Activated T-cell treated with anti-CD3 and anti-CD28 coated beads, Interleukin-2, amount 50 U/mL, for 72 hours (primary cell): ENCODE measurements around the gene CNR2. TPM values are rescaled to one million over a fixed set of nuclear protein-coding genes. Genes with fewer than 3 reads are reported as not detected.
"Not testable (repeated sequence)": the region's sequence is repeated elsewhere in the genome, so short reads cannot be mapped to it uniquely, and the experiment has no call there.

Experiments
- ATAC-seq, 2 donors: fragments of 150-1000 bp; cut with Tn5 transposase; replicated peaks in 1 of 2; 2 replicates each; pipeline ENCODE4 v1.10.0; 2021; ENCODE audit warnings: moderate library complexity in 2 of 2, mild to moderate bottlenecking in 1 of 2
- DNase-seq, 2 donors: peaks; one replicate each; pipeline ENCODE4 v3.0.0; 2021 to 2022; ENCODE audit warnings: mixed read lengths in 1 of 2
- H3K27ac Mint-ChIP-seq: one replicate; pipeline ENCODE4 v1.8.0; 2022; ENCODE audit warnings: mild to moderate bottlenecking, moderate library complexity, mixed read lengths
- H3K27me3 Mint-ChIP-seq: one replicate; pipeline ENCODE4 v1.8.0; 2022; ENCODE audit warnings: low read depth, mixed read lengths
- H3K36me3 Mint-ChIP-seq, 2 donors: one replicate each; pipeline ENCODE4 v1.8.0; 2022; ENCODE audit warnings: mixed read lengths in 2 of 2, mild to moderate bottlenecking in 1 of 2; ENCODE audit not compliant: insufficient read depth in 2 of 2
- H3K4me1 Mint-ChIP-seq: one replicate; pipeline ENCODE4 v1.8.0; 2022; ENCODE audit warnings: low read depth, mixed read lengths
- H3K4me3 Mint-ChIP-seq, 2 donors: one replicate each; pipeline ENCODE4 v1.8.0; 2022; ENCODE audit warnings: mild to moderate bottlenecking in 2 of 2, mixed read lengths in 2 of 2, moderate library complexity in 2 of 2
- H3K9me3 Mint-ChIP-seq, 2 donors: one replicate each; pipeline ENCODE4 v1.8.0; 2022; ENCODE audit warnings: mixed read lengths in 2 of 2
- total RNA-seq, 2 donors: library from RNA; stranded (reverse); gene quantifications; one replicate each; pipeline ENCODE4 v1.2.3, GENCODE V29; 2022

CNR2 gene
- total RNA-seq, 2 donors from 2014 or later: 0.35 to 0.72 TPM

DNA sequence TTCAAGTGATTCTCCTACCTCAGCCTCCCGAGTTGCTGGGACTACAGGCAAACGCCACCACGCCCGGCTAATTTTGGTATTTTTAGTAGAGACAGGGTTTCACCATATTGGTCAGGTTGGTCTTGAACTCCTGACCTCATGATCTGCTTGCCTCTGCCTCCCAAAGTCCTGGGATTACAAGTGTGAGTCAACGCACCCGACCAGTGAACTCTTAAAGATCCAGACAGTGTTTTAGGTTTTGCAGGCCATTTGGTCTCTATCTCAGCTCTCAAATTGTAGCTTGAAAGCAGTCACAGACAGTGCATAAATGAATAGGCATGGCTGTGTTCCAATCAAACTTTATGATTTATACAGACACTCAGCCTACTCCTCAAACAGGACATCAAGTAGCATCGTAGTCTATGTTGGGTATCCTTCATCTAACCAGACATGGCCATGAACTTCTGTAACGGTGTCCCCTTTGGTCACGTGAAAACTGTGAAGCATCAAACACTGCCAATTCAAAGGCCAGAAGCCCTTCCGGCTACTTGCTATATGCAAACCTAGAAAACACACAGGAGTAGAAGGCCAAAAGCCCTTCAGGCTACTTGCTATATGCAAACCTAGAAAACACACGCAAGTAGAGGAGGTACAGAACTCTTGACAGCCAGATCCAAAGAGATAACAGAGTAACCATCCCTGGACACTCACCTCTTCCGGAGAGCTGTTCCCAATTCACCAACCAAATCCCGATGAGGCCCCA, 48.2 kb downstream of the CNR2 start:
- Mint-ChIP-seq H3K36me3 (no peaks in the 10 kb centered on the region), H3K4me1 (peaks cover 21% of the 10 kb centered on the region), H3K9me3 (no peaks in the 10 kb centered on the region), H3K4me3 (no peak overlapping the region), H3K27me3 (peaks cover 8% of the 10 kb centered on the region), H3K27ac (no peak overlapping the region)
- no peak for DNase-seq
- no peak for ATAC-seq

DNA sequence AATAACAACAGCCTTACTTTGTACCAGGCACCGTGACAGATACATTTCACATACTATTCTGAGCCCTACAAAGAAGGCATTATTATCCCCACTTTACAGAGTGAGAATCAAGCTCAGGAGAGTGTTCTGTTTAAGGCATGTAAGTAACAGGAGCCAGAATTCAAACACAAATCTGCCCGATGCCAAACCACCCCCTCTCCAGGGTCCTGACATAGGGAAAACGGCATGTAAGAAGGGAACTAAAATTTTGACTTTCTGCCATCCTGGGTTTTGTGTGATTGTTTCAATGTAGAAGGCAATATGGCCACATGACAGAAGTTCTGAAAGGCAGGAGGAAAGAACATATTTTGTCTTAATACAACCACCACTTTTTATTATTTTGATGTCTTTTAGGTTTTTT, 50.5 kb downstream of the CNR2 start:
- ATAC-seq (no peak), DNase-seq (no peak)
- H3K27ac Mint-ChIP-seq: no peak overlapping the region
- no peaks in the 10 kb centered on the region for H3K9me3 Mint-ChIP-seq
- H3K36me3 Mint-ChIP-seq: no peaks in the 10 kb centered on the region
- no peaks in the 10 kb centered on the region for H3K27me3 Mint-ChIP-seq
- peaks cover 10% of the 10 kb centered on the region for H3K4me1 Mint-ChIP-seq
- H3K4me3 Mint-ChIP-seq: no peak overlapping the region

- H3K4me3 Mint-ChIP-seq: no peak overlapping the region
- H3K27ac Mint-ChIP-seq: no peak overlapping the region
- ATAC-seq (no peak), DNase-seq (no peak)
- H3K36me3 Mint-ChIP-seq: peaks cover 0 to 2% of the 10 kb centered on the region in 2 donors
- H3K27me3 Mint-ChIP-seq: no peaks in the 10 kb centered on the region
- no peaks in the 10 kb centered on the region for H3K9me3 Mint-ChIP-seq
- H3K4me1 Mint-ChIP-seq: no peaks in the 10 kb centered on the region
Observed at GRCh38 chr1:23854568-23854967, 58.6 kb downstream of the CNR2 start.

- H3K9me3 Mint-ChIP-seq, H3K27ac Mint-ChIP-seq, H3K27me3 Mint-ChIP-seq, H3K4me1 Mint-ChIP-seq, H3K4me3 Mint-ChIP-seq, DNase-seq, ATAC-seq: not testable (repeated sequence)
- H3K36me3 Mint-ChIP-seq: peaks cover 3 to 12% of the 10 kb centered on the region in 2 donors
Observed at GRCh38 chr1:23853124-23853523, 60.0 kb downstream of the CNR2 start.

GRCh38 chr1:23851406-23851805, 61.8 kb downstream of the CNR2 start:
- not testable (repeated sequence) for H3K9me3 Mint-ChIP-seq, H3K27ac Mint-ChIP-seq, DNase-seq, H3K4me1 Mint-ChIP-seq, H3K27me3 Mint-ChIP-seq, H3K4me3 Mint-ChIP-seq, ATAC-seq
- H3K36me3 Mint-ChIP-seq: peaks cover 4 to 20% of the 10 kb centered on the region in 2 donors

GRCh38 chr1:23848673-23849616, 64.2 kb downstream of the CNR2 start:
- peaks cover 0 to 2% of the 10 kb centered on the region in 2 donors for H3K9me3 Mint-ChIP-seq
- H3K4me3 Mint-ChIP-seq: no peak overlapping the region
- no peak for ATAC-seq
- no peaks in the 10 kb centered on the region for H3K4me1 Mint-ChIP-seq
- no peak overlapping the region for H3K27ac Mint-ChIP-seq
- DNase-seq: no peak
- H3K36me3 Mint-ChIP-seq: peaks cover 6 to 23% of the 10 kb centered on the region in 2 donors
- no peaks in the 10 kb centered on the region for H3K27me3 Mint-ChIP-seq

- not testable (repeated sequence) for H3K9me3 Mint-ChIP-seq, DNase-seq, H3K4me3 Mint-ChIP-seq, H3K4me1 Mint-ChIP-seq, ATAC-seq, H3K27me3 Mint-ChIP-seq, H3K27ac Mint-ChIP-seq
- peaks cover 6 to 21% of the 10 kb centered on the region in 2 donors for H3K36me3 Mint-ChIP-seq
Observed at GRCh38 chr1:23847482-23848095, 65.6 kb downstream of the CNR2 start.

- no peaks in the 10 kb centered on the region for H3K27me3 Mint-ChIP-seq
- no peak overlapping the region for H3K27ac Mint-ChIP-seq
- peaks cover 6 to 21% of the 10 kb centered on the region in 2 donors for H3K36me3 Mint-ChIP-seq
- peaks cover 0 to 2% of the 10 kb centered on the region in 2 donors for H3K9me3 Mint-ChIP-seq
- H3K4me1 Mint-ChIP-seq: no peaks in the 10 kb centered on the region
- ATAC-seq (no peak), DNase-seq (no peak)
- H3K4me3 Mint-ChIP-seq: no peak overlapping the region
Observed at GRCh38 chr1:23845163-23845562, 68.0 kb downstream of the CNR2 start.

DNA sequence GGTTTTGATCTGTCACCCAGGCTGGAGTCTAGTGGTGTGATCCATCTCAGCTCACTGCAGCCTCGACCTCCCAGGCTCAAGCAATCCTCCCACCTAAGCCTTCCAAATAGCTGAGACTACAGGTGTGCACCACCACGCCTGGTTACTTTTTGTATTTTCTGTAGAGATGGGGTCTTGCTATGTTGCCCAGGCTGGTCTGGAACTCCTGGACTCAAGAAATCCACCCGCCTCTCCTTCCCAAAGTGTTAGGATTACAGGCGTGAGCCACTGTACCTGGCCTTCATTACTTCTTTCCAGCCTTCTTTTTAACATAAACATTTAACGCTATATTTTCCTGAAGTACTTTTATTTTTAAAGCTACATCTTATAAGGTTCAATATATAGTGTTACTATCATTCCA, 69.5 kb downstream of the CNR2 start:
- DNase-seq: no peak
- Mint-ChIP-seq H3K27ac (no peak overlapping the region), H3K9me3 (peaks cover 0 to 2% of the 10 kb centered on the region in 2 donors), H3K4me1 (peaks cover under 1% of the 10 kb centered on the region), H3K4me3 (no peak overlapping the region), H3K36me3 (peaks cover 5 to 17% of the 10 kb centered on the region in 2 donors), H3K27me3 (no peaks in the 10 kb centered on the region)
- ATAC-seq: no peak

- DNase-seq: peak; percentile 80 to 83
Observed at GRCh38 chr1:23838401-23838866, 74.7 kb downstream of the CNR2 start.

DNA sequence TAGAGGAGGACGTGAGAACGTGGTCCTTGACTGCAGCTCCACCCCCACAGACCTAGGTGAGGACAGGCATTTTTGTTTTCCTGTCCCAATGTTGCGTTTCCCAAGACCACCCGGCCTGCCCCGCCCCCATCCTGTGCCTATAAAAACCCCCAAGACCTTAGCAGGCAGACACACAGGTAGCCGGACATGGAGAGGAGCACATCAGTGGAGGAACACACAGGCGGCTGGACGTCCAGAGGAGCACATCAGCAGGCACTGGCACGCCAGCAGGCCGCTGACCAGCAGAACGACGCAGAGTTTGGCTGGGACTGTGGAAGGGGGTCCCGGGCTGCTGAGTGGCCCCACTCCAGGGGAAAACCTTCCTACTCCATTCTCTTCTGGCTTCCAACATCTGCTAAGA, 75.3 kb downstream of the CNR2 start:
- ATAC-seq: peak in 1 of 2 donors; percentile 12
- DNase-seq: peak in 1 of 2 donors; percentile 2
- H3K27ac Mint-ChIP-seq: no peak overlapping the region
- H3K4me1 Mint-ChIP-seq: peaks cover 13% of the 10 kb centered on the region
- H3K27me3 Mint-ChIP-seq: peaks cover 5% of the 10 kb centered on the region
- no peaks in the 10 kb centered on the region for H3K36me3 Mint-ChIP-seq
- no peaks in the 10 kb centered on the region for H3K9me3 Mint-ChIP-seq
- H3K4me3 Mint-ChIP-seq: peak overlapping the region; percentile 75 to 84

More at GRCh38 chr1:23838401-23838866, 74.7 kb downstream of the CNR2 start:
- peaks cover 13% of the 10 kb centered on the region for H3K4me1 Mint-ChIP-seq
- H3K27ac Mint-ChIP-seq: no peak overlapping the region
- no peaks in the 10 kb centered on the region for H3K36me3 Mint-ChIP-seq
- ATAC-seq: peak; percentile 99 to 100
- peak overlapping the region; percentile 75 to 84 for H3K4me3 Mint-ChIP-seq
- peaks cover 5% of the 10 kb centered on the region for H3K27me3 Mint-ChIP-seq
- no peaks in the 10 kb centered on the region for H3K9me3 Mint-ChIP-seq

DNA sequence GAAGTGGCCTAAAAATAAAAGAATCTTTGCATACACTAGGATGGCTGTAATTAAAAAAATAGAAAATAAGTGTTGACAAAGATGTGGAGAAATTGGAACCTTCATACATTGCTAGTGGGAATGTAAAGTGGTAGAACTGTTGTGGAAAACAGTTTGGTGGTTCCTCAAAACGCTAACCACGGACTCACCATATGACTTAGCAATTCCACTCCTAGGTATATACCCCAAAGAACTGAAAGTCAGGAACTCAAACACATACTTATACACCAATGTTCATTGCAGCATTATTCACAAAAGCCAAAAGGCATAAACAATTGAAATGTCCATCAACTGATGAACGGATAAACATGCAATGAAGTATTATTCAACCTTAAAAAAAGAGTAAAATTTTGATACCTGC, 77.1 kb downstream of the CNR2 start:
- Mint-ChIP-seq H3K27ac (no peak overlapping the region), H3K9me3 (no peaks in the 10 kb centered on the region), H3K36me3 (no peaks in the 10 kb centered on the region), H3K4me3 (no peak overlapping the region), H3K4me1 (peaks cover 13% of the 10 kb centered on the region), H3K27me3 (peaks cover 5% of the 10 kb centered on the region)
- ATAC-seq (no peak), DNase-seq (no peak)

GRCh38 chr1:23834156-23834555, 79.0 kb downstream of the CNR2 start:
- not testable (repeated sequence) for H3K27me3 Mint-ChIP-seq, H3K4me3 Mint-ChIP-seq, DNase-seq, H3K27ac Mint-ChIP-seq, H3K36me3 Mint-ChIP-seq, H3K9me3 Mint-ChIP-seq, ATAC-seq
- H3K4me1 Mint-ChIP-seq: peaks cover 13% of the 10 kb centered on the region
